Neuronal stem cell (in vitro differentiated cells): ENCODE results near the gene FTCDNL1.

Experiments
- DNase-seq: peaks from one replicate; pipeline ENCODE4 v3.0.0-alpha.2; 2013; ENCODE audit warnings: low spot score
- H2AFZ ChIP-seq: one replicate; pipeline ENCODE4 v1.6.1; 2013; ENCODE audit warnings: mild to moderate bottlenecking, low read length, inconsistent platforms
- H2AK5ac ChIP-seq: 2 replicates; pipeline ENCODE4 v1.6.1; 2013; ENCODE audit warnings: low read depth, mild to moderate bottlenecking, inconsistent platforms, low read length, moderate library complexity, mixed read lengths
- H2BK120ac ChIP-seq: 2 replicates; pipeline ENCODE4 v1.6.1; 2013; ENCODE audit warnings: low read depth, mild to moderate bottlenecking, inconsistent platforms, low read length, moderate library complexity, mixed read lengths
- H2BK12ac ChIP-seq: one replicate; pipeline ENCODE4 v1.6.1; 2013; ENCODE audit warnings: low read length, inconsistent platforms
- H2BK15ac ChIP-seq: 2 replicates; pipeline ENCODE4 v1.6.1; 2013; ENCODE audit warnings: mild to moderate bottlenecking, low read length, inconsistent platforms, mixed read lengths
- H2BK5ac ChIP-seq: one replicate; pipeline ENCODE4 v1.6.1; 2013; ENCODE audit warnings: inconsistent platforms, mild to moderate bottlenecking, low read length, moderate library complexity
- H3K14ac ChIP-seq: one replicate; pipeline ENCODE4 v1.6.1; 2013; ENCODE audit warnings: low read length, inconsistent platforms
- H3K18ac ChIP-seq: 2 replicates; pipeline ENCODE4 v1.6.1; 2013; ENCODE audit warnings: low read length, inconsistent platforms
- H3K23ac ChIP-seq: 2 replicates; pipeline ENCODE4 v1.6.1; 2013; ENCODE audit warnings: low read depth, mild to moderate bottlenecking, mixed read lengths, low read length, inconsistent platforms; ENCODE audit not compliant: poor library complexity
- H3K27ac ChIP-seq: replicated peaks from 3 replicates; pipeline ENCODE4 v1.5.1; 2013; ENCODE audit warnings: low read length, inconsistent platforms
- H3K27me3 ChIP-seq, 3 experiments: 2 replicates each; pipeline ENCODE4 v1.6.1; 2013; ENCODE audit warnings: low read length in 3 of 3, mild to moderate bottlenecking in 2 of 3, inconsistent platforms in 1 of 3, low read depth in 1 of 3, mixed read lengths in 1 of 3, moderate library complexity in 1 of 3; ENCODE audit not compliant: control insufficient read depth in 3 of 3, insufficient read depth in 3 of 3
- H3K36me3 ChIP-seq, 2 donors: replicated peaks in 1 of 2; 2 replicates each; pipeline ENCODE4 v1.6.1; 2013; ENCODE audit warnings: low read length in 2 of 2; ENCODE audit not compliant: control insufficient read depth in 2 of 2, insufficient read depth in 2 of 2
- H3K4ac ChIP-seq: 2 replicates; pipeline ENCODE4 v1.6.1; 2013; ENCODE audit warnings: inconsistent platforms, mild to moderate bottlenecking, low read length, moderate library complexity
- H3K4me1 ChIP-seq, 2 donors: 1 replicate in 1 of 2; 2 replicates in 1 of 2; pipeline ENCODE4 v1.6.1; 2013; ENCODE audit warnings: low read length in 2 of 2, low read depth in 1 of 2; ENCODE audit not compliant: control insufficient read depth in 2 of 2, insufficient read depth in 1 of 2
- H3K4me2 ChIP-seq: one replicate; pipeline ENCODE4 v1.6.1; 2013; ENCODE audit warnings: mild to moderate bottlenecking, low read length, inconsistent platforms; ENCODE audit not compliant: insufficient read depth, poor library complexity, severe bottlenecking
- H3K4me3 ChIP-seq, 2 donors: 2 replicates each; pipeline ENCODE4 v1.5.1; 2013; ENCODE audit warnings: low read length in 2 of 2, mild to moderate bottlenecking in 2 of 2, inconsistent platforms in 1 of 2, moderate library complexity in 1 of 2
- H3K79me1 ChIP-seq: one replicate; pipeline ENCODE4 v1.6.1; 2013; ENCODE audit warnings: low read depth, mild to moderate bottlenecking, inconsistent platforms, low read length, moderate library complexity
- H3K9ac ChIP-seq: one replicate; pipeline ENCODE4 v1.6.1; 2013; ENCODE audit warnings: mild to moderate bottlenecking, low read depth, low read length, inconsistent platforms; ENCODE audit not compliant: poor library complexity
- H3K9me3 ChIP-seq, 2 donors: replicated peaks in 1 of 2; 2 replicates each; pipeline versions ENCODE3 to v1.6.1; 2013; ENCODE audit warnings: low read length in 2 of 2, mild to moderate bottlenecking in 2 of 2, inconsistent platforms in 1 of 2, low read depth in 1 of 2, mixed read lengths in 1 of 2, moderate library complexity in 1 of 2; ENCODE audit not compliant: control insufficient read depth in 2 of 2, insufficient read depth in 1 of 2
- H4K8ac ChIP-seq: one replicate; pipeline ENCODE4 v1.6.1; 2013; ENCODE audit warnings: low read depth, mild to moderate bottlenecking, inconsistent platforms, low read length, moderate library complexity
- H4K91ac ChIP-seq: one replicate; pipeline ENCODE4 v1.6.1; 2013; ENCODE audit warnings: low read length, low read depth, mild to moderate bottlenecking, inconsistent platforms; ENCODE audit not compliant: poor library complexity
- WGBS, 2 donors: extraction: QIAGEN DNeasy Blood & Tissue Kit; methylation state at CpG; one replicate each; pipeline ENCODE4 v1.1.7; 2013; ENCODE audit warnings: missing lambda C conversion rate in 2 of 2, mixed read lengths in 1 of 2; ENCODE audit not compliant: insufficient read length in 2 of 2, insufficient replicate concordance in 1 of 2; ENCODE audit errors: extremely low coverage in 2 of 2; 5-methylcytosine and 5-hydroxymethylcytosine counted together

The FTCDNL1 gene

DNA sequence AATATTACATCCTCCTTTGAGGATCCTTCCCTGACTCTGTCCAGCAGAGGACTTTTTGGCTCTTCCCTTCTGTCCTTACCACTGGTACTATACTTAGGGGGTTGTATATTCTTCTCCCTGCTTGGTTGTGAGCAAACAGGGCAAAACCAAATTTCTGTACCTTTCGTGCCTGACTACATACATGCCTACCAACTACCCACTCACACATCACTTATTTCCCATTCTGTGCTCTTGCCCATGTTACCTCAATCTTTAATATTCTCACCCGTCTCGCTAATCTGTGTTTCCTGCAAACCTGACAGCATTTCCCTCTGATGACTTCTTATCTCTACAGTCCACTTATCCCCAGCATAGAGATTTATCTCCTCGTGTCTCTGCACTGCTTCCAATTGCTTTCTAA lies 58.6 kb downstream of the FTCDNL1 start:
- no peaks in the 10 kb centered on the region for H3K4me1 ChIP-seq
- H2BK15ac ChIP-seq, result no peak overlapping the region
- no peak overlapping the region for H2AFZ ChIP-seq
- H2BK5ac ChIP-seq, result no peak overlapping the region
- no peak overlapping the region for H3K18ac ChIP-seq
- H3K27ac ChIP-seq, result no peak overlapping the region
- no peak overlapping the region for H3K4ac ChIP-seq
- no peak overlapping the region for H2AK5ac ChIP-seq
- H4K91ac ChIP-seq, result no peak overlapping the region
- H3K4me2 ChIP-seq, result no peak overlapping the region
- H2BK12ac ChIP-seq, result no peak overlapping the region
- H3K79me1 ChIP-seq, result no peaks in the 10 kb centered on the region
- no peak overlapping the region for H3K4me3 ChIP-seq
- H3K14ac ChIP-seq, result no peak overlapping the region
- H3K27me3 ChIP-seq, result no peaks in the 10 kb centered on the region
- no peak overlapping the region for H3K23ac ChIP-seq
- no peak overlapping the region for H3K9ac ChIP-seq
- H3K36me3 ChIP-seq, result no peaks in the 10 kb centered on the region
- no peak overlapping the region for H4K8ac ChIP-seq
- no peak overlapping the region for H2BK120ac ChIP-seq
- DNase-seq, result no peak
- H3K9me3 ChIP-seq, result no peaks in the 10 kb centered on the region
- WGBS, 2 donors, result no CpG with 5 or more reads among the region's 4 CpGs

DNA sequence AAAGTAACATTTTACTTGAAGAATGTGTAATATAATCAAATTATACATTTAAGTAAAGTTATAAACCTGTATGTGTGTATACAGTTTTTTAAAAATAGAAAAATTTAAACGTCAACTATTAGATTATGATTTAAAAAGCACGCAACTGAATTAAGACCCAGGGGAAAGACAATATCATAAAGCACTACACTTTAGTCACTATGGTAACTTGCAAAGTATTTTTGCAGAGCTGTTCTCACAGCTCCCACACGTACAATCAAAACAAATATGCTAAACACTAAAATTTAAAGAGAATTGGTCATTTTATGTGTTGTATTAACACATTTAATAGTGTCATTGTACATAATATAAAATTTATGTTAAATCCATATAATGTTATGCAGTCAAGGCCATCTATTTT lies 59.7 kb downstream of the FTCDNL1 start:
- Histone ChIP-seq H4K8ac (no peak overlapping the region), H2BK15ac (no peak overlapping the region), H3K9me3 (no peaks in the 10 kb centered on the region), H3K79me1 (no peaks in the 10 kb centered on the region), H2AFZ (no peak overlapping the region), H3K27ac (no peak overlapping the region), H3K36me3 (no peaks in the 10 kb centered on the region), H3K9ac (no peak overlapping the region), H2BK5ac (no peak overlapping the region), H2AK5ac (no peak overlapping the region), H3K18ac (no peak overlapping the region), H3K14ac (no peak overlapping the region), H3K4ac (no peak overlapping the region), H2BK120ac (no peak overlapping the region), H3K27me3 (no peaks in the 10 kb centered on the region), H4K91ac (no peak overlapping the region), H3K4me2 (no peak overlapping the region), H2BK12ac (no peak overlapping the region), H3K4me1 (no peaks in the 10 kb centered on the region), H3K23ac (no peak overlapping the region), H3K4me3 (no peak overlapping the region)
- no CpG with 5 or more reads among the region's 3 CpGs for WGBS, 2 donors
- no peak for DNase-seq

DNA sequence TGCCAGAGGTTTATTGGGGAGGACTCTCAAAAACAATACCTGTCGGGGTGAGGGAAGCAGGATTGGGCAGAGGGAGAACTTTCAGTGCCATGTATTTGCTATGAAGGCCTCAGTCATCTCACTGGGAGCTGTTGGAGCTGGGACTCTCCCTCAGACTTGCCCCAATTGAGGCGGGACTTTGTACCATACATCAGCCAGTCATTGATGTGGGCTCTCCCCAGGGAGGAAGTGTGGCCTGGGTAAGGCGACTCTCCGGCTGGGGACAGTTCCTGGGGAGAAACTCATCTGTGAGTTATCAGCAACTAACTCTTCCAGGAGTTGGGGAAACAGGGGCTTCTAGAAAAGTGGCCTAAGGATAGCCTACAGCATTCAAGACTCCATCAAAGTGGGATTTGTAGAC lies 66.5 kb downstream of the FTCDNL1 start:
- H2BK15ac ChIP-seq, result no peak overlapping the region
- no peak for DNase-seq
- H3K36me3 ChIP-seq, result no peaks in the 10 kb centered on the region
- H2AK5ac ChIP-seq, result no peak overlapping the region
- peaks cover 0 to 10% of the 10 kb centered on the region in 2 donors for H3K9me3 ChIP-seq
- H3K27ac ChIP-seq, result no peak overlapping the region
- H3K4me2 ChIP-seq, result no peak overlapping the region
- H3K27me3 ChIP-seq, result no peaks in the 10 kb centered on the region
- H3K18ac ChIP-seq, result no peak overlapping the region
- H3K4me1 ChIP-seq, result no peaks in the 10 kb centered on the region
- no peak overlapping the region for H3K9ac ChIP-seq
- H3K14ac ChIP-seq, result no peak overlapping the region
- no peak overlapping the region for H2BK120ac ChIP-seq
- H3K4ac ChIP-seq, result no peak overlapping the region
- H3K4me3 ChIP-seq, result no peak overlapping the region
- H2AFZ ChIP-seq, result no peak overlapping the region
- H3K79me1 ChIP-seq, result no peaks in the 10 kb centered on the region
- H2BK5ac ChIP-seq, result no peak overlapping the region
- no peak overlapping the region for H2BK12ac ChIP-seq
- no peak overlapping the region for H4K8ac ChIP-seq
- no CpG with 5 or more reads among the region's 4 CpGs for WGBS, 2 donors
- no peak overlapping the region for H4K91ac ChIP-seq
- no peak overlapping the region for H3K23ac ChIP-seq

DNA sequence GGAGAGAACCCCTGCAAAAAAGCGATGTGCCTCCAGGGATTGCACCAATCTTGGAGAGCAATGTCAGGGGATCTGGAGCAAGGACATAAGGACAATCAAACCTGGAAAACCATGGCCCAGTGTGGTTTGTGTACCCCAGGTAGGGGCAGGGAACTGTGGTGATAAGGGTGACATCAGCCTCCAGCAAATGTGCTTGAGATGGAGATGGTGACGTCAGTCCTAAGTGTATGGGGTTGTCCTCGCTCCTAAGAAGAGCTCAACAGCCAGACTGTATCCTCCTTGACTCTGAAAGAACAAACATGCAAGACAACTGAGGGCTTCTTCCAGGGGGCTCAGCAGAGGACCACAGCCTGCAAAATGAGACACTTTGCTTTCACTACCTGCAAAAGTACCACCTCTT lies 71.4 kb downstream of the FTCDNL1 start:
- no peak overlapping the region for H2AK5ac ChIP-seq
- WGBS, 2 donors, result no CpG with 5 or more reads among the region's 3 CpGs

More for the DNA sequence above, 71.4 kb downstream of the FTCDNL1 start:
- Histone ChIP-seq H3K4me1 (no peaks in the 10 kb centered on the region), H3K79me1 (no peaks in the 10 kb centered on the region), H3K27ac (no peak overlapping the region), H2BK12ac (no peak overlapping the region), H3K36me3 (no peaks in the 10 kb centered on the region), H2BK15ac (no peak overlapping the region), H4K8ac (no peak overlapping the region), H4K91ac (no peak overlapping the region), H3K4ac (no peak overlapping the region), H2BK5ac (no peak overlapping the region), H3K4me2 (no peak overlapping the region), H3K27me3 (no peaks in the 10 kb centered on the region), H3K14ac (no peak overlapping the region), H2AFZ (no peak overlapping the region), H2BK120ac (no peak overlapping the region), H3K9ac (no peak overlapping the region), H3K18ac (no peak overlapping the region), H3K4me3 (peak overlapping the region in 1 of 2 donors; percentile 8), H3K9me3 (peaks cover 0 to 10% of the 10 kb centered on the region in 2 donors), H3K23ac (no peak overlapping the region)
- no peak for DNase-seq
